HG03039 (cell line): ENCODE data around the gene PDIA6.
A peak's percentile ranks its signal among the peaks of the same experiment; 100 is the strongest.

Source experiments
- ATAC-seq: cut with Tn5 transposase; IDR thresholded peaks from one replicate; pipeline ENCODE4 v1.9.1; 2021; ENCODE audit warnings: mild to moderate bottlenecking, moderate library complexity; ENCODE audit not compliant: unreplicated experiment

PDIA6 gene, protein sequence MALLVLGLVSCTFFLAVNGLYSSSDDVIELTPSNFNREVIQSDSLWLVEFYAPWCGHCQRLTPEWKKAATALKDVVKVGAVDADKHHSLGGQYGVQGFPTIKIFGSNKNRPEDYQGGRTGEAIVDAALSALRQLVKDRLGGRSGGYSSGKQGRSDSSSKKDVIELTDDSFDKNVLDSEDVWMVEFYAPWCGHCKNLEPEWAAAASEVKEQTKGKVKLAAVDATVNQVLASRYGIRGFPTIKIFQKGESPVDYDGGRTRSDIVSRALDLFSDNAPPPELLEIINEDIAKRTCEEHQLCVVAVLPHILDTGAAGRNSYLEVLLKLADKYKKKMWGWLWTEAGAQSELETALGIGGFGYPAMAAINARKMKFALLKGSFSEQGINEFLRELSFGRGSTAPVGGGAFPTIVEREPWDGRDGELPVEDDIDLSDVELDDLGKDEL

GRCh38 chr2:10812362-10813162, at the start of gene PDIA6:
Gene PDIA6, minus strand, starts transcription at chr2:10812785. Its CDS starts 89 bp downstream, at chr2:10812696.
- peak; percentile 90 for ATAC-seq

- no peak for ATAC-seq
Observed at GRCh38 chr2:10862330-10862729, 49.7 kb upstream of the PDIA6 start.

DNA sequence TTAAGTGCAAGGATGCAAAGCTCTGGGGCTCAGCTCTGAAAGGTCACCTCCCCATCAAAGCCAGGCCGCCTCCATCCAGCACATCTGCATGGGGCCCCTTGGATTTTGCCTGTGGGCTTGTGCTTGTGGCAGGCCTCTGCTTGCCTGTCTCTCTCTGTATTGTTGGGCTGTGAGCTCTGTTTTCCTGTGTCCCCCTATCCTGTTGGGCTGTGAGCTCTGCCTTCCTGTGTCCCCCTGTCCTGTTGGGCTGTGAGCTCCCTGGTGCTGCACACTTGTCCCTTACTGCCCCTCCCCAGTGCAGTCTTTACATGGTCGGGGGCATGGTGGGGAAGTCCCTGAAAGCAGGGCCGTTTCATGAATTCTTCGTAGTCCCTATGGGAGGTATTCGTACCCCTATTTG, 49.2 kb upstream of the PDIA6 start:
- ATAC-seq = no peak

GRCh38 chr2:10860814-10861325, 48.3 kb upstream of the PDIA6 start:
- ATAC-seq = no peak

DNA sequence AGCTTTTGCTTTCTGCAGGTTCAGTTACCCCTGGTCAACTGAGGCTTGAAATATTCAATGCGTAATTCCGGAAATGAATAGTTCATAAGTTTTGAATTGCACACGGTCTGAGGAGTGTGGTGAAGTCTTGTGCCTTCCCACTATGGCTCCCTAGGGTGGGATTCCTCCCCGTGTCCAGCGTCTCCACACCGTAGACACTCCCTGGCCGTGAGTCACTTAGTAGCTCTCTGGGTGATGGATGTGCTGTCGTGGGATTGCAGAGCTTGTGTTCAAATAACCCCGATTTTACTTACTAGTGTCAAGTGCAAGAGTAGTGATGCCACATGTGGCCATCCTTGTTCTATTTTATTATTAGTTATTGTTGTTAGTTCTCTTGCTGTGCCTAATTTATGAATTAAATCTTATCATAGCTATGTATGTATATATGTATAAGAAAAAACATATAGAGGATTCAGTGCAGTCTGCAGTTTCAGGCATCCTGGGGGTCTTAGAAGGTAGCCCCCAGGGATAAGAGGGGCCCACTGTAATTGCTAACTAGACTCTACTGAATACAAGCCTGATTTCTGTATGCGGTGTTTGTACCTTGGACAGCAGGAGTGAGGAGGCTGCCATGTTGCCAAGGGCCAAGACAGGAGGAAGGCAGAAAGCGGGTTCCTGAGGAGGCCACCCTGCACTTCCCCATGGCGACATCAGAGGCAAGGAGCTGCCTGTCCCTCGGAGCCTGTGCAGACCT, 47.7 kb upstream of the PDIA6 start:
- no peak for ATAC-seq

DNA sequence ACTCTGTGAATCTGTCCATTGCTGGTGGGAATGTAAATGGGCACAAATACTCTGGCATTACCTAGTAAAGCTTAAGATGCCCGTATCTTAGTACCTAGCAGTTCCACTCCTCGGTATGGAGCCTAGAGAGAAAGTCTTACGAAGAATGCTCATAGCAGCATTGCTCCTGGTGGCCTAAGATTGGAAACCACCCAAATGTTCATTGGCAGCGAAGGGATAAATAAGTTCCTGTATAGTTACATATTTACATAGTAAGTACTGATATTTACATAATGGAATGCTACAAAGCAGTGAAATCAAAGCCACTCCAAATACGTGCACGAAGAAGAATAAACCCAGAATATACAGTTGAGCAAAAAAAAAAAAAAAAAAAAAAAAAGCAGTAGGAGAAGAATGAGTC, 46.7 kb upstream of the PDIA6 start:
- ATAC-seq = no peak

- ATAC-seq = no peak
Observed at GRCh38 chr2:10848541-10848940, 36.0 kb upstream of the PDIA6 start.

DNA sequence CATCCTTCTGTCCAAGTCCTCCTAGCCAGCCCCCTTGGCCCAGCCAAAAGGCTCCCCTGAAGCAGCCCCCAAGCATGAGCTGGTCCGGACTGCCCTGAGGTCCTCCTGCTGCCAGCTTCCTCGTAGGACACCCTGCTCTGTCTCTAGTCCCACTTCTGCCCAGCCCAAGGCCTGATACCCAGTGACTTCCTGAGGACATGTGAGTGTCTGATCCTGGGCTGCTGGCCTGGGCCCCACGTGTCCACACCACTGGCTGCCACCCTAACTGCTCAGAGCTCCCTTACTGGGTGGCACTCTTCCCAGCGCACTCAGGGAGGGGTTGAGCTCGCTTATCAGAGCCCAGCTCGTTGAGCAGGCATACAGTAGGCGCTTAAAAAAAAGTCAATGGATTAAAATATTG, 34.4 kb upstream of the PDIA6 start:
- ATAC-seq = no peak

- no peak for ATAC-seq
Observed at GRCh38 chr2:10846110-10846861, 33.7 kb upstream of the PDIA6 start.

DNA sequence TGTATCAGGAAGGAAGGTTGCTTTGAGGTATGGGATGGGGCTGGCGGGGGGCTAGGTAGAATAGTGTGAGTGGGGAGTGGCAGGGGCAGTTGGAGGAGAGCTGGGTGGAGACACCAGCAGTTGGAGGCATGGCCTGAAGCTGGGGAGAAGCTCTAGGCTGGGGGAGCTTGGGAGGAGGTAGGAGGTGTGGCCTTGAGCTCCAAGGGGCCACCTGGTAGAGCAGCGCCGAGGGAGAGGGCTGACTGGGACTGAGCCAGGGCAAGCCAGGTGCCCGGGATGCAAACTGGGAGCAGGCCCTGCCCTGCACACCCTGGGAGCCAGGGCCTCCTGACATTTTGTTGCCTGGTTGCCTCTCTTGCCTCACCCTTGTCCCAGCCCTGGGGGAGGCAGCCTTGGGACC, 33.1 kb upstream of the PDIA6 start:
- ATAC-seq = no peak

- ATAC-seq = no peak
Observed at GRCh38 chr2:10844097-10844496, 31.5 kb upstream of the PDIA6 start.

DNA sequence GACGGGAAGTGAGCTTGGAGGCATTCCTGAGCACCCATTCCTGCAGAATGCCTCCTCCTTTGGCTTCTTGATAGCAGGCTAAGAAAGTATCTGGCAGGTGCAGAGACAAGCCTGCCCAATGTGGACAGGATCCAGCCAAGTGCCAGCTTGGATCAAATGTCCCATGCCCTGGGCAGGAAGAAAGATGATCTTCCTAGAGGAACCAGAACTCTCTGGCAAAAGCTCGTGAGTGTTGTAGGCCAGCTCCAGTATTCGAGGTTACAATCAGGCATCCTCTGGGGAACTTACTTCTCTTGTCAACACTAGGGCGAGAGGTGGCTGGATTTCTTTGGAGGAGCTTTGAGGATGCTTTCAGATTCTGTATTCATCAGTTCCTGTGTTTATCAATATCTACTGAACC, 29.9 kb upstream of the PDIA6 start:
- ATAC-seq = no peak

DNA sequence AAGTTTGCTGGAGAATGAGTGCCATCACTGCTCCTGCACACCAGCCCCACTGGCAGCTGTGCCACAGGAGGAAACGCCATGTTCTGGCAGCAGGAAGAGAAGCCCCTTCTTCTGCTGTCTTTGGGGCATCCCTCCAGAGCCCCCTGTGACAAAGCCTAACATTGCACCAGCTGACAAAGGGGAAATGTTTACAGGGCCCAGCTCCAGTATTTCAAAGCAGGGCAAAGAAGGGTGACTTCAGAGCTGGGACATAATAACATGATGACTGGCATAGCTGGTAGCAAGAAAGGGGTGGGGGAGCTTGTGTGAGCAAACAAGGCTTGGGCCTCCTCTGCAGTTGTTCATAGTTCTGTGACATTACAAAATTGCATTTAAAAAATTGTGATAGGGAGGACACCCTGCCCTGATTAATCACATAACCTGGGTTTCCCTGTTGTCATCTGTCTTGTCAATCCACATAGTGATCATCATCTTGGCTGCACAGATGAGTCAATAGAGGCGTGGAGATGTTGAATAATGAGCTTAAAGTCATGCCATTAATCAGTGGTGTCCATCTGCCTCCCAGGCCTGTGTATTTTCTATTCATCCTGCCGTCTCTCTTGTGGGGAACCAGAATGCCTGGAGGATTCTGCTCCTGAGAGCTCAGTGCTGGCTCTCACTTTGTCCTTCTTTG, 29.1 kb upstream of the PDIA6 start:
- no peak for ATAC-seq

- no peak for ATAC-seq
Observed at GRCh38 chr2:10839813-10840212, 27.2 kb upstream of the PDIA6 start.

DNA sequence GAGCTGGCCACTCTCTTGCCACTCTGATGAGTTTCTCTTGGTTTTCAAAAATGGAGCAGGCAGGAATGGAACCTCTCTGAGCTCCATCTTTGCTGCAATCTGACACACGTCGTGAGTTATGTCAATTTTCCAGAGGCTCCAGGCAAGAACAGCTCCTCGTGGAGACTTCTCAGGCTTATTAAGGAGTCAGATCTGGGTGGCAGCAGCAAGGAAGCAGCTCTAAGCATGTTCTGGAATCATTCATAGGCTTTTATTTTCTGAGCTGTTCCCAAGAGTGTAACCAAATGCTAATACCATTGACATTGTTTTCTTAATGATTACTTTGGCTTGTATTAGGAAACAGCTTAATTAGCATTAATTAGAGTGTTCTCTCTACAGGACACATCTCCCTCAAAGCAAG, 26.1 kb upstream of the PDIA6 start:
- ATAC-seq = no peak

DNA sequence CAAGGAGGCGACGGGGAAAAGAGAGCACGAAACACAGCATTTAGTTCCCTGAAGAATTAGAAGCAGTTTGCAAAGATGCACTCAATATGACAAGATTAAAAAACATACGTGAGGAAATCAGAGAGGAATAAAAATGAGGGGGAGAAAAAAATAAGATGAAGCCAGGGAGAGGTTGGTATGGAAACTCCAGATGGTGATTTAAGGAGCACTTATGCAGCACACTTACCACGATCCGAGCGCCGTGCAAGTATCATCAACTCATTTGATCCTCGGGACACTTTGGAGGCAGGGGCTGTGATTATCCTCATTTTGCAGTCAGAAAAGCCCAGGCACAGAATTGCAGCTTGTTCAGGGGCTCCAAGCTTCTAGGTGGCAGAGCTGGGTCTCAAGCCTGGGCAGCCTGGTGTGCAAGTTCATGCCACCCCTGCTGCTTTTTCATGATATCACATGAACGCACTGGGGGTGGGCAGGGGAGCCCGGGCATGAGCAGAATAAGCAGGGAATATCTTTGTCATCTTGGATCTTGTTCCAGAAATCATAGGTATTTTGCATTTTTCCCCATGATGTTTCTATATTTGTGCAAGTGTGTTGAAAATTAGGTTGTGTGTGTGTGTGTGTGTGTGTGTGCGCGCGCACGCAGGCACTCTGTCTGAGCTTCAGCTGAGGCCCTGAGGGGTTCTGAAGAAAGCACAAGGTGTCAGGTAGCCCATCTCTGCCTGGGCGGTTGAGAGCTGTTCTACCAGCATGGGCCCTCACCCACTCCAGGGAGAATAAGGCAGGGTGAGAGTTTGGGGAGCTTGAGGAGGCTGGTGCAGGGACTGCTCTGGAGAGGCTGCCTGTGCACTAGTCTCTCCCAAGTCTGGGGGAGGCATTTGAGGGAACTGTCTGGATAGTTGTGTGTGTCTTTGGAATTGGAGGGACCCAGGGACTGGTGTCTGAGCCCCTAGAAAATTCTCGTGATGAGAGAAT, 25.0 kb upstream of the PDIA6 start:
- ATAC-seq = no peak

DNA sequence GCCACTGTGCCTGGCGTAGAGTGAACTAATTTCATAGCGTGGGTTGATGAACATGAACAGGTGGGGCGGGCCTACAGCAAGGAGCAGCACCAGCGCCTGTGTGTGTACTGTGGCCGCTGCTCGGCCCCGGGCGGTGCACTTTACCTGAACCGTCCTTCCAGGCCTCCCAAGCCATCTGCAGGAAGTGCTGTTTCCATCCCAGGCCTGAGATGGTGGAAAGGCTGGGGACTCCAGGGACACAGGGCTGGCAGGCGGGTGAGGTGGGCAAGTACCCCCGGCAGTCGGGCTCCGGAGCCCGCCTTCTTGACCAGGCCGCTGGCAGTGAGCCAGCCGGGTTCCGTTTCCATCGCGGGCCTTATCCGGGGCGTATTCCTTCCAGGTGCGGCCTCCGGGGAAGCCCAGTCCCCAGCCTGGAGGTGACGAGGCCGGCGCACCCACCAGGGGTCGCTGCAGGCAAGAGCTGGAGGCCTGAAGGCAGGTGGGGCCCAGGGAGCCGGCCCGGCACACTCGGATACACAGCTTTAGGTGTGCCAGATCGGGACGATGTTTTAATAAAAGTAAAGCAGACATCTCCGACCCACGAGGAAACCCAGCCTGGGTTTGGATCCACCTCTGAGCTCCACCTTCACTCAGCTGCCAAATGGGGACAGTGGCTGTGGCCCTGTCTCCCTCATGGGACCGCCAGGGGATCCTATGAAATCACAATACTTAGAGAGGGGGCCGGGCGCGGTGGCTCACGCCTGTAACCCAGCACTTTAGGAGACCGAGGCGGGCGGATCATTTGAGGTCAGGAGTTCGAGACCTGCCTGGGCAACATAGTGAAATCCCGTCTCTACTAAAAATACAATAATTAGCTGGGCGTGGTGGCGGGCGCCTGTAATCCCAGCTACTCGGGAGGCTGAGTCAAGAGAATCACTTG, 22.7 kb upstream of the PDIA6 start:
- peak; percentile 78 for ATAC-seq
